Adrenal gland (tissue), 12 donors: ENCODE results near the gene CACNA1A. TPM values are rescaled to one million over a fixed set of nuclear protein-coding genes. Genes with fewer than 3 reads are reported as not detected.

ENCODE experiments used
- DNase-seq, 7 donors: peaks; one replicate each; pipeline ENCODE4 v3.0.0-alpha.2; 2019 to 2020
- H3K27ac ChIP-seq, 5 donors: fragments of 200-600 bp; sonication (generic) in 4 of 5; 1 replicate in 3 of 5; 2 replicates in 2 of 5; pipeline versions ENCODE4 v1.5.1 to v1.8.0; 2016 to 2020; ENCODE audit warnings: mild to moderate bottlenecking in 1 of 5
- H3K27me3 ChIP-seq: fragments of 200-600 bp; 2 replicates; pipeline ENCODE4 v1.8.0; 2021
- H3K36me3 ChIP-seq, 2 donors: fragments of 200-600 bp; replicated peaks in 1 of 2; 1 replicate in 1 of 2; 2 replicates in 1 of 2; pipeline versions ENCODE4 v1.5.1 to v1.8.0; 2018 to 2022
- H3K4me1 ChIP-seq, 2 donors: fragments of 200-600 bp; replicated peaks in 1 of 2; 1 replicate in 1 of 2; 2 replicates in 1 of 2; pipeline versions ENCODE4 v1.5.1 to v1.8.0; 2018 to 2021
- H3K4me3 ChIP-seq, 4 donors: fragments of 200-600 bp; sonication (generic) in 3 of 4; one replicate each; pipeline ENCODE4 v1.5.1; 2016 to 2018
- H3K9me3 ChIP-seq, 3 donors: fragments of 200-600 bp; sonication (generic) in 1 of 3; replicated peaks in 1 of 3; 1 replicate in 2 of 3; 2 replicates in 1 of 3; pipeline versions ENCODE4 v1.5.1 to v1.8.0; 2016 to 2021
- POLR2A ChIP-seq, 2 donors: fragments of 450-650 bp; IDR thresholded peaks; one replicate each; pipeline ENCODE4 v1.6.1; 2017; ENCODE audit warnings: antibody characterized with exemption in 2 of 2, mild to moderate bottlenecking in 2 of 2, moderate library complexity in 1 of 2
- WGBS, 4 donors: extraction: QIAGEN DNeasy Blood & Tissue Kit in 2 of 4; methylation state at CpG; one replicate each; pipeline versions ENCODE4 v1.1.5 to v1.1.7; 2013 to 2017; 5-methylcytosine and 5-hydroxymethylcytosine counted together
- intact Hi-C, 2 donors: fragments of 100-400 bp; cut with DNase I; formaldehyde crosslinking; loops; one replicate each; pipeline versions ENCODE4 v1.14.1 to v1.15.0; 2022 to 2023
- polyA plus RNA-seq, 3 donors: library from polyadenylated mRNA; stranded (reverse); fragments of 200-250 nt in 2 of 3; fragments of 350-450 nt in 1 of 3; fragmentation: Illumina TruSeq in 1 of 3; extraction: RNeasy Lipid Tissue Mini Kit (QIAGEN cat#74804) in 1 of 3; gene quantifications; one replicate each; pipeline ENCODE4 v1.2.3, GENCODE V29; 2013 to 2014
- total RNA-seq, 9 donors: library from RNA; depleted of rRNA in 4 of 9; stranded (reverse); fragments of >200 nt in 4 of 9; fragments of 120-200 nt in 1 of 9; fragmentation: NEBNext Ultra II Directional in 1 of 9; extraction: Animal tissue kit (Norgen Biotek cat#: 25700) in 1 of 9; gene quantifications; one replicate each; pipeline versions ENCODE4 v1.1.0 to v1.2.4, GENCODE V29; 2013 to 2023
- TF ChIP-seq, protein P1 (sequence below), 6 experiments: fragments of 450-650 bp in 4 of 6; fragments of 200-600 bp in 2 of 6; sonication (generic) in 1 of 6; IDR thresholded peaks; 1 replicate in 5 of 6; 2 replicates in 1 of 6; pipeline versions ENCODE4 v1.5.1 to v1.8.0; 2016 to 2021; ENCODE audit warnings: antibody characterized with exemption in 6 of 6, mild to moderate bottlenecking in 2 of 6, moderate library complexity in 1 of 6
- donor health status: healthy with polysubstance abuse.
- donor health status: Bipolar disorder and iron deficiency.
- donor health status: DM: yes; HTN: yes; CAD: no.
- donor health status: DM: no; HTN: no; CAD: no.
- donor health status: DM: no; HTN: no; CAD: no.
- donor health status: DM: yes; HTN: yes; CAD: no.

CACNA1A gene
- total and polyA plus RNA-seq, 12 donors: 0.28 to 35.4 (median 2.8) TPM; not detected in 1

- 71 to 82% (median 75%) methylated on average over 12 to 13 of the region's 13 CpGs for WGBS, 4 donors
- Histone ChIP-seq H3K4me1 (no peaks in the 10 kb centered on the region), H3K36me3 (no peaks in the 10 kb centered on the region), H3K27me3 (no peaks in the 10 kb centered on the region), H3K9me3 (no peaks in the 10 kb centered on the region), H3K27ac (no peak overlapping the region), H3K4me3 (no peak overlapping the region)
- DNase-seq: no peak
- intact Hi-C loops: no loop called here
- TF ChIP-seq, protein P1, sequence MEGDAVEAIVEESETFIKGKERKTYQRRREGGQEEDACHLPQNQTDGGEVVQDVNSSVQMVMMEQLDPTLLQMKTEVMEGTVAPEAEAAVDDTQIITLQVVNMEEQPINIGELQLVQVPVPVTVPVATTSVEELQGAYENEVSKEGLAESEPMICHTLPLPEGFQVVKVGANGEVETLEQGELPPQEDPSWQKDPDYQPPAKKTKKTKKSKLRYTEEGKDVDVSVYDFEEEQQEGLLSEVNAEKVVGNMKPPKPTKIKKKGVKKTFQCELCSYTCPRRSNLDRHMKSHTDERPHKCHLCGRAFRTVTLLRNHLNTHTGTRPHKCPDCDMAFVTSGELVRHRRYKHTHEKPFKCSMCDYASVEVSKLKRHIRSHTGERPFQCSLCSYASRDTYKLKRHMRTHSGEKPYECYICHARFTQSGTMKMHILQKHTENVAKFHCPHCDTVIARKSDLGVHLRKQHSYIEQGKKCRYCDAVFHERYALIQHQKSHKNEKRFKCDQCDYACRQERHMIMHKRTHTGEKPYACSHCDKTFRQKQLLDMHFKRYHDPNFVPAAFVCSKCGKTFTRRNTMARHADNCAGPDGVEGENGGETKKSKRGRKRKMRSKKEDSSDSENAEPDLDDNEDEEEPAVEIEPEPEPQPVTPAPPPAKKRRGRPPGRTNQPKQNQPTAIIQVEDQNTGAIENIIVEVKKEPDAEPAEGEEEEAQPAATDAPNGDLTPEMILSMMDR (IDR thresholded peaks at IDR 0.05): no peak
- TF ChIP-seq POLR2A (IDR thresholded peaks at IDR 0.05): no peak
Observed at GRCh38 chr19:13210339-13210775, 295.9 kb downstream of the CACNA1A start.

GRCh38 chr19:13209484-13210338, 296.6 kb downstream of the CACNA1A start:
- Histone ChIP-seq H3K9me3 (no peaks in the 10 kb centered on the region), H3K36me3 (no peaks in the 10 kb centered on the region), H3K27ac (no peak overlapping the region), H3K4me1 (no peaks in the 10 kb centered on the region), H3K4me3 (no peak overlapping the region), H3K27me3 (no peaks in the 10 kb centered on the region)
- intact Hi-C loops: no loop called here
- 78 to 92% (median 82%) methylated on average over 8 to 13 of the region's 13 CpGs for WGBS, 4 donors
- TF ChIP-seq, protein P1 (IDR thresholded peaks at IDR 0.05): no peak
- TF ChIP-seq POLR2A (IDR thresholded peaks at IDR 0.05): no peak
- DNase-seq: no peak

DNA sequence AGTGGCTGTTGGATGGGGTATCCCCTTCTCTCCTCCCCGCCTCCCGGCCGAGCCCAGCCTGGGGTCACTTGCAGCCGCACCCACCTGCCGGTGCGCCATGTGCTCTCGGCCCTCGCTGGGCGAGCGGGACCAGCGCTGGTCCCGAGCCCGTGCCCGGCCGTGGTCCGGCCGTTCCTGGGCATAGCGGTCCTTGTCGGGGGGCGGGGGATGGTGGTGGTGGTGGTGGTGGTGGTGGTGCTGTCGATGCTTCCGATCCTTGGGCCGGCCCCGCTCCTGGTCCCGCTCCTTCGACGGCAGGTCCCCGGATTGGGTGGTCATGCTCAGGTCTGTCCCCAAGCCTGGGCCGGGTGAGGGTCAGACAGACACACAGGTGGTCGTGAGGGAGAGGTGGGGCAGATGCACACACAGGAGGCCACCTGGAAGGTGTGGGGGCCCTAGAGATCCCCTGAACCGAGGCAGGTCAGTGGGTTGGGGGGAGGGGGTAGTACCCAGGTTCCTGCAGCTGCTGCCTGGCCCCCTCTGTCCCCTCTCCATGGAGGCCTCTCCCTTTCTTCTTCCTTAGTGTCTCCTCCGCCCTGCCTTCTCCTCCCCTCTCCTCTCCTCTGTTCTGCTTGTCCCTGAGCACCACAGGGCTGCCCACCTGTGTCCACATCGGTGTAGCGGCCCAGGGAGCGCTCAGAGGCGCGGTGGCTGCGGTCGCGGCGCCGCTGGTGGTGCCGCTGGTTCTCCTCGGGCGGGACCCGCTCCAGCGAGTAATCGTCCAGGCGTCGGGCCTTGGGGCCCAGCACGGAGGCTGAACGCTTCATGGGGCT, 297.4 kb downstream of the CACNA1A start:
- Histone ChIP-seq H3K4me3 (peak overlapping the region in 2 of 4 donors; percentile 40 to 43), H3K9me3 (no peaks in the 10 kb centered on the region), H3K36me3 (no peaks in the 10 kb centered on the region), H3K4me1 (no peaks in the 10 kb centered on the region), H3K27ac (peak overlapping the region in 3 of 5 donors; percentile 63 to 88 (median 70)), H3K27me3 (no peaks in the 10 kb centered on the region)
- TF ChIP-seq, protein P1 (IDR thresholded peaks at IDR 0.05): no peak
- TF ChIP-seq POLR2A (IDR thresholded peaks at IDR 0.05): no peak
- DNase-seq: no peak
- 80 to 89% (median 83%) methylated on average over 23 to 52 of the region's 52 CpGs for WGBS, 4 donors
- intact Hi-C loops: no loop called here
